HEK293T (cell line): ENCODE data around the gene DMKN.

ENCODE experiments used
- BHLHE40 ChIP-seq: fragments of 450-650 bp; IDR thresholded peaks from 2 replicates; pipeline ENCODE4 v1.6.1; 2016; ENCODE audit warnings: mild to moderate bottlenecking, moderate library complexity, borderline replicate concordance
- ELF4 ChIP-seq: fragments of 450-650 bp; IDR thresholded peaks from 2 replicates; pipeline ENCODE4 v1.6.1; 2017; ENCODE audit warnings: antibody characterized with exemption
- FOXA1 ChIP-seq: fragments of 450-650 bp; IDR thresholded peaks from 2 replicates; pipeline ENCODE4 v1.6.1; 2016; ENCODE audit warnings: mild to moderate bottlenecking
- FOXK2 ChIP-seq: fragments of 450-650 bp; IDR thresholded peaks from 2 replicates; pipeline ENCODE4 v1.6.1; 2016; ENCODE audit warnings: mild to moderate bottlenecking
- FOXM1 ChIP-seq: fragments of 450-650 bp; IDR thresholded peaks from 2 replicates; pipeline ENCODE4 v1.6.1; 2017; ENCODE audit warnings: mild to moderate bottlenecking, borderline replicate concordance
- HDGF ChIP-seq: fragments of 450-650 bp; IDR thresholded peaks from 2 replicates; pipeline ENCODE4 v1.6.1; 2017; ENCODE audit warnings: antibody characterized with exemption, borderline replicate concordance
- L3MBTL2 ChIP-seq: fragments of 450-650 bp; conservative IDR thresholded peaks from 2 replicates; pipeline ENCODE4 v1.6.1; 2016; ENCODE audit warnings: mild to moderate bottlenecking
- LEF1 ChIP-seq: fragments of 450-650 bp; IDR thresholded peaks from 2 replicates; pipeline ENCODE4 v1.6.1; 2017; ENCODE audit warnings: mild to moderate bottlenecking, borderline replicate concordance
- NFRKB ChIP-seq: fragments of 450-650 bp; IDR thresholded peaks from 2 replicates; pipeline ENCODE4 v1.6.1; 2016; ENCODE audit warnings: mild to moderate bottlenecking, moderate library complexity
- PKNOX1 ChIP-seq: fragments of 450-650 bp; IDR thresholded peaks from 2 replicates; pipeline ENCODE4 v1.6.1; 2016
- SP1 ChIP-seq: fragments of 450-650 bp; IDR thresholded peaks from 2 replicates; pipeline ENCODE4 v1.6.1; 2017
- SUZ12 ChIP-seq: fragments of 450-650 bp; IDR thresholded peaks from 2 replicates; pipeline ENCODE4 v1.6.1; 2016; ENCODE audit warnings: mild to moderate bottlenecking
- TARDBP ChIP-seq: fragments of 450-650 bp; IDR thresholded peaks from 2 replicates; pipeline ENCODE4 v1.6.1; 2016
- ZNF384 ChIP-seq: fragments of 450-650 bp; IDR thresholded peaks from 2 replicates; pipeline ENCODE4 v1.6.1; 2016

DNA sequence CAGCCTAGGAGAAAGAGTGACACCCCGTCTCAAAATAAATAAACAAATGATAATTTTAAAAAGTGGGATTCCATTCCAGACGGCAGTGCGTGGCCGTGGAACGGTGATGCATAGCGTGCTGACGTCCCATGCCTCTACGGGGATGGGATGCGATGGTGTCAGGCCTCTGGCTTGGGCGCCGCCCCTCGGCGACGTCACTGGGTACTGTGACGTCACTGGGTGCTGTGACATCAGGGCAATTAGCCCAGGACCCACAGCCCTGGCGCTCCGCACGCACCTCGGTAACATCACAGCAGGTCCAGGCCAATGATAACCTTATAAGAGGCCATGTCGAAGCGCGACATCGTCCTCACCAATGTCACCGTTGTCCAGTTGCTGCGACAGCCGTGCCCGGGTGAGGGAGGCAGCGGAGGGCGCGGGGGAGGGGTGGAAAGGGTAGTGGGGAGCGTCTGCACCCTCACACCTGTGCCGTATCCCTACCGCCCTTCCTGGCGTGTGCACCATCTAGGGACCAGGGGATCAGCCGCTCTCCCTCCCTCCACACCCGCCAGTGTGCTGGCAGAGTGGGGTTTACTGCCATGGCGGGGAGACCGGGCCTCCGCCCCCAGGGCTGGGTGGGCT, 19.9 kb upstream of the DMKN start, which contains the start of gene GAPDHS:
- TF ChIP-seq SUZ12 (no peak), BHLHE40 (no peak), FOXA1 (no peak), L3MBTL2 (no peak), LEF1 (no peak), FOXM1 (no peak), NFRKB (no peak), ZNF384 (no peak), HDGF (no peak), PKNOX1 (no peak), FOXK2 (no peak), SP1 (no peak), ELF4 (no peak), TARDBP (no peak)
